ENCODE results near the gene PRSS3.

DNA sequence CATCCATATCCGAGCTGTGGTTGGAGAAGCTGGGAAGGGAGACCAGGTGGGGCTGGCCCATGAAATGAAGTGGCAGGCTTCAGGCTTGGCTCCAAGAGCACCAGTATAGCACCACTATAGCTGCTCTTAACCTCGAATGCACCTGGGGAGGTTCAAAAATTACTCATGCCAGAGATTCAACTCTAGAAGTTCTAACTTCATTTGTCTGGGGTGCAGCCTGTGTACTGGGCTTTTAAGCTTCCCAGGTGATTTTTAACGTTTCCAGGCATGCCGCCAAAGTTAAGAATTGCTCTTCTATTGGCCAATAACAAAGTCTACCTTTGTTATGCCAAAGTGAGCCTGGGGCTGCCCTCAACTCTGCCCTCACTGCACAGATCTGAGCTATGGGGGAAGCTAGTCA is 458 bp downstream of the PRSS3 start:
- no peak for TF ChIP-seq FOXK1 (CRISPR knock-in tag; IDR thresholded peaks at IDR 0.05)
- TF ChIP-seq, protein P1, sequence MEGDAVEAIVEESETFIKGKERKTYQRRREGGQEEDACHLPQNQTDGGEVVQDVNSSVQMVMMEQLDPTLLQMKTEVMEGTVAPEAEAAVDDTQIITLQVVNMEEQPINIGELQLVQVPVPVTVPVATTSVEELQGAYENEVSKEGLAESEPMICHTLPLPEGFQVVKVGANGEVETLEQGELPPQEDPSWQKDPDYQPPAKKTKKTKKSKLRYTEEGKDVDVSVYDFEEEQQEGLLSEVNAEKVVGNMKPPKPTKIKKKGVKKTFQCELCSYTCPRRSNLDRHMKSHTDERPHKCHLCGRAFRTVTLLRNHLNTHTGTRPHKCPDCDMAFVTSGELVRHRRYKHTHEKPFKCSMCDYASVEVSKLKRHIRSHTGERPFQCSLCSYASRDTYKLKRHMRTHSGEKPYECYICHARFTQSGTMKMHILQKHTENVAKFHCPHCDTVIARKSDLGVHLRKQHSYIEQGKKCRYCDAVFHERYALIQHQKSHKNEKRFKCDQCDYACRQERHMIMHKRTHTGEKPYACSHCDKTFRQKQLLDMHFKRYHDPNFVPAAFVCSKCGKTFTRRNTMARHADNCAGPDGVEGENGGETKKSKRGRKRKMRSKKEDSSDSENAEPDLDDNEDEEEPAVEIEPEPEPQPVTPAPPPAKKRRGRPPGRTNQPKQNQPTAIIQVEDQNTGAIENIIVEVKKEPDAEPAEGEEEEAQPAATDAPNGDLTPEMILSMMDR (IDR thresholded peaks at IDR 0.05): no peak
- no peak for TF ChIP-seq SMAD3 (CRISPR knock-in tag; IDR thresholded peaks at IDR 0.05; ENCODE audit: borderline replicate concordance)
- TF ChIP-seq, protein P2, sequence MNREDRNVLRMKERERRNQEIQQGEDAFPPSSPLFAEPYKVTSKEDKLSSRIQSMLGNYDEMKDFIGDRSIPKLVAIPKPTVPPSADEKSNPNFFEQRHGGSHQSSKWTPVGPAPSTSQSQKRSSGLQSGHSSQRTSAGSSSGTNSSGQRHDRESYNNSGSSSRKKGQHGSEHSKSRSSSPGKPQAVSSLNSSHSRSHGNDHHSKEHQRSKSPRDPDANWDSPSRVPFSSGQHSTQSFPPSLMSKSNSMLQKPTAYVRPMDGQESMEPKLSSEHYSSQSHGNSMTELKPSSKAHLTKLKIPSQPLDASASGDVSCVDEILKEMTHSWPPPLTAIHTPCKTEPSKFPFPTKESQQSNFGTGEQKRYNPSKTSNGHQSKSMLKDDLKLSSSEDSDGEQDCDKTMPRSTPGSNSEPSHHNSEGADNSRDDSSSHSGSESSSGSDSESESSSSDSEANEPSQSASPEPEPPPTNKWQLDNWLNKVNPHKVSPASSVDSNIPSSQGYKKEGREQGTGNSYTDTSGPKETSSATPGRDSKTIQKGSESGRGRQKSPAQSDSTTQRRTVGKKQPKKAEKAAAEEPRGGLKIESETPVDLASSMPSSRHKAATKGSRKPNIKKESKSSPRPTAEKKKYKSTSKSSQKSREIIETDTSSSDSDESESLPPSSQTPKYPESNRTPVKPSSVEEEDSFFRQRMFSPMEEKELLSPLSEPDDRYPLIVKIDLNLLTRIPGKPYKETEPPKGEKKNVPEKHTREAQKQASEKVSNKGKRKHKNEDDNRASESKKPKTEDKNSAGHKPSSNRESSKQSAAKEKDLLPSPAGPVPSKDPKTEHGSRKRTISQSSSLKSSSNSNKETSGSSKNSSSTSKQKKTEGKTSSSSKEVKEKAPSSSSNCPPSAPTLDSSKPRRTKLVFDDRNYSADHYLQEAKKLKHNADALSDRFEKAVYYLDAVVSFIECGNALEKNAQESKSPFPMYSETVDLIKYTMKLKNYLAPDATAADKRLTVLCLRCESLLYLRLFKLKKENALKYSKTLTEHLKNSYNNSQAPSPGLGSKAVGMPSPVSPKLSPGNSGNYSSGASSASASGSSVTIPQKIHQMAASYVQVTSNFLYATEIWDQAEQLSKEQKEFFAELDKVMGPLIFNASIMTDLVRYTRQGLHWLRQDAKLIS (CRISPR knock-in tag; IDR thresholded peaks at IDR 0.05; ENCODE audit: borderline replicate concordance): no peak
- no peak for TF ChIP-seq FOXP1 (CRISPR knock-in tag; IDR thresholded peaks at IDR 0.05; ENCODE audit: borderline replicate concordance)
- TF ChIP-seq, protein P3, sequence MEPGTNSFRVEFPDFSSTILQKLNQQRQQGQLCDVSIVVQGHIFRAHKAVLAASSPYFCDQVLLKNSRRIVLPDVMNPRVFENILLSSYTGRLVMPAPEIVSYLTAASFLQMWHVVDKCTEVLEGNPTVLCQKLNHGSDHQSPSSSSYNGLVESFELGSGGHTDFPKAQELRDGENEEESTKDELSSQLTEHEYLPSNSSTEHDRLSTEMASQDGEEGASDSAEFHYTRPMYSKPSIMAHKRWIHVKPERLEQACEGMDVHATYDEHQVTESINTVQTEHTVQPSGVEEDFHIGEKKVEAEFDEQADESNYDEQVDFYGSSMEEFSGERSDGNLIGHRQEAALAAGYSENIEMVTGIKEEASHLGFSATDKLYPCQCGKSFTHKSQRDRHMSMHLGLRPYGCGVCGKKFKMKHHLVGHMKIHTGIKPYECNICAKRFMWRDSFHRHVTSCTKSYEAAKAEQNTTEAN (CRISPR knock-in tag; IDR thresholded peaks at IDR 0.05): no peak
- no peak for TF ChIP-seq ZNF423 (CRISPR knock-in tag; IDR thresholded peaks at IDR 0.05)
- TF ChIP-seq, protein P4, sequence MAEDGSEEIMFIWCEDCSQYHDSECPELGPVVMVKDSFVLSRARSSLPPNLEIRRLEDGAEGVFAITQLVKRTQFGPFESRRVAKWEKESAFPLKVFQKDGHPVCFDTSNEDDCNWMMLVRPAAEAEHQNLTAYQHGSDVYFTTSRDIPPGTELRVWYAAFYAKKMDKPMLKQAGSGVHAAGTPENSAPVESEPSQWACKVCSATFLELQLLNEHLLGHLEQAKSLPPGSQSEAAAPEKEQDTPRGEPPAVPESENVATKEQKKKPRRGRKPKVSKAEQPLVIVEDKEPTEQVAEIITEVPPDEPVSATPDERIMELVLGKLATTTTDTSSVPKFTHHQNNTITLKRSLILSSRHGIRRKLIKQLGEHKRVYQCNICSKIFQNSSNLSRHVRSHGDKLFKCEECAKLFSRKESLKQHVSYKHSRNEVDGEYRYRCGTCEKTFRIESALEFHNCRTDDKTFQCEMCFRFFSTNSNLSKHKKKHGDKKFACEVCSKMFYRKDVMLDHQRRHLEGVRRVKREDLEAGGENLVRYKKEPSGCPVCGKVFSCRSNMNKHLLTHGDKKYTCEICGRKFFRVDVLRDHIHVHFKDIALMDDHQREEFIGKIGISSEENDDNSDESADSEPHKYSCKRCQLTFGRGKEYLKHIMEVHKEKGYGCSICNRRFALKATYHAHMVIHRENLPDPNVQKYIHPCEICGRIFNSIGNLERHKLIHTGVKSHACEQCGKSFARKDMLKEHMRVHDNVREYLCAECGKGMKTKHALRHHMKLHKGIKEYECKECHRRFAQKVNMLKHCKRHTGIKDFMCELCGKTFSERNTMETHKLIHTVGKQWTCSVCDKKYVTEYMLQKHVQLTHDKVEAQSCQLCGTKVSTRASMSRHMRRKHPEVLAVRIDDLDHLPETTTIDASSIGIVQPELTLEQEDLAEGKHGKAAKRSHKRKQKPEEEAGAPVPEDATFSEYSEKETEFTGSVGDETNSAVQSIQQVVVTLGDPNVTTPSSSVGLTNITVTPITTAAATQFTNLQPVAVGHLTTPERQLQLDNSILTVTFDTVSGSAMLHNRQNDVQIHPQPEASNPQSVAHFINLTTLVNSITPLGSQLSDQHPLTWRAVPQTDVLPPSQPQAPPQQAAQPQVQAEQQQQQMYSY (CRISPR knock-in tag; IDR thresholded peaks at IDR 0.05): no peak
- no peak for TF ChIP-seq ZNF232 (CRISPR knock-in tag; IDR thresholded peaks at IDR 0.05)
- TF ChIP-seq, protein P5, sequence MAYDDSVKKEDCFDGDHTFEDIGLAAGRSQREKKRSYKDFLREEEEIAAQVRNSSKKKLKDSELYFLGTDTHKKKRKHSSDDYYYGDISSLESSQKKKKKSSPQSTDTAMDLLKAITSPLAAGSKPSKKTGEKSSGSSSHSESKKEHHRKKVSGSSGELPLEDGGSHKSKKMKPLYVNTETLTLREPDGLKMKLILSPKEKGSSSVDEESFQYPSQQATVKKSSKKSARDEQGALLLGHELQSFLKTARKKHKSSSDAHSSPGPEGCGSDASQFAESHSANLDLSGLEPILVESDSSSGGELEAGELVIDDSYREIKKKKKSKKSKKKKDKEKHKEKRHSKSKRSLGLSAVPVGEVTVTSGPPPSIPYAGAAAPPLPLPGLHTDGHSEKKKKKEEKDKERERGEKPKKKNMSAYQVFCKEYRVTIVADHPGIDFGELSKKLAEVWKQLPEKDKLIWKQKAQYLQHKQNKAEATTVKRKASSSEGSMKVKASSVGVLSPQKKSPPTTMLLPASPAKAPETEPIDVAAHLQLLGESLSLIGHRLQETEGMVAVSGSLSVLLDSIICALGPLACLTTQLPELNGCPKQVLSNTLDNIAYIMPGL (CRISPR knock-in tag; IDR thresholded peaks at IDR 0.05): no peak
- TF ChIP-seq, protein P6, sequence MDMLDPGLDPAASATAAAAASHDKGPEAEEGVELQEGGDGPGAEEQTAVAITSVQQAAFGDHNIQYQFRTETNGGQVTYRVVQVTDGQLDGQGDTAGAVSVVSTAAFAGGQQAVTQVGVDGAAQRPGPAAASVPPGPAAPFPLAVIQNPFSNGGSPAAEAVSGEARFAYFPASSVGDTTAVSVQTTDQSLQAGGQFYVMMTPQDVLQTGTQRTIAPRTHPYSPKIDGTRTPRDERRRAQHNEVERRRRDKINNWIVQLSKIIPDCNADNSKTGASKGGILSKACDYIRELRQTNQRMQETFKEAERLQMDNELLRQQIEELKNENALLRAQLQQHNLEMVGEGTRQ (CRISPR knock-in tag; IDR thresholded peaks at IDR 0.05): no peak
- TF ChIP-seq, protein P7, sequence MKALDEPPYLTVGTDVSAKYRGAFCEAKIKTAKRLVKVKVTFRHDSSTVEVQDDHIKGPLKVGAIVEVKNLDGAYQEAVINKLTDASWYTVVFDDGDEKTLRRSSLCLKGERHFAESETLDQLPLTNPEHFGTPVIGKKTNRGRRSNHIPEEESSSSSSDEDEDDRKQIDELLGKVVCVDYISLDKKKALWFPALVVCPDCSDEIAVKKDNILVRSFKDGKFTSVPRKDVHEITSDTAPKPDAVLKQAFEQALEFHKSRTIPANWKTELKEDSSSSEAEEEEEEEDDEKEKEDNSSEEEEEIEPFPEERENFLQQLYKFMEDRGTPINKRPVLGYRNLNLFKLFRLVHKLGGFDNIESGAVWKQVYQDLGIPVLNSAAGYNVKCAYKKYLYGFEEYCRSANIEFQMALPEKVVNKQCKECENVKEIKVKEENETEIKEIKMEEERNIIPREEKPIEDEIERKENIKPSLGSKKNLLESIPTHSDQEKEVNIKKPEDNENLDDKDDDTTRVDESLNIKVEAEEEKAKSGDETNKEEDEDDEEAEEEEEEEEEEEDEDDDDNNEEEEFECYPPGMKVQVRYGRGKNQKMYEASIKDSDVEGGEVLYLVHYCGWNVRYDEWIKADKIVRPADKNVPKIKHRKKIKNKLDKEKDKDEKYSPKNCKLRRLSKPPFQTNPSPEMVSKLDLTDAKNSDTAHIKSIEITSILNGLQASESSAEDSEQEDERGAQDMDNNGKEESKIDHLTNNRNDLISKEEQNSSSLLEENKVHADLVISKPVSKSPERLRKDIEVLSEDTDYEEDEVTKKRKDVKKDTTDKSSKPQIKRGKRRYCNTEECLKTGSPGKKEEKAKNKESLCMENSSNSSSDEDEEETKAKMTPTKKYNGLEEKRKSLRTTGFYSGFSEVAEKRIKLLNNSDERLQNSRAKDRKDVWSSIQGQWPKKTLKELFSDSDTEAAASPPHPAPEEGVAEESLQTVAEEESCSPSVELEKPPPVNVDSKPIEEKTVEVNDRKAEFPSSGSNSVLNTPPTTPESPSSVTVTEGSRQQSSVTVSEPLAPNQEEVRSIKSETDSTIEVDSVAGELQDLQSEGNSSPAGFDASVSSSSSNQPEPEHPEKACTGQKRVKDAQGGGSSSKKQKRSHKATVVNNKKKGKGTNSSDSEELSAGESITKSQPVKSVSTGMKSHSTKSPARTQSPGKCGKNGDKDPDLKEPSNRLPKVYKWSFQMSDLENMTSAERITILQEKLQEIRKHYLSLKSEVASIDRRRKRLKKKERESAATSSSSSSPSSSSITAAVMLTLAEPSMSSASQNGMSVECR (CRISPR knock-in tag; IDR thresholded peaks at IDR 0.05; ENCODE audit: borderline replicate concordance): no peak

All from WTC11 (cell line).